HCT116 (cell line): ENCODE measurements around the gene UBAC2.

Source experiments
- CEBPB ChIP-seq: IDR thresholded peaks from 2 replicates; pipeline ENCODE4 v1.6.1; 2012; ENCODE audit warnings: low read depth
- TF ChIP-seq, protein P1 (sequence below), 3 experiments: fragments of 200-600 bp in 1 of 3; sonication (generic) in 1 of 3; IDR thresholded peaks in 2 of 3; conservative IDR thresholded peaks in 1 of 3; 2 replicates each; pipeline ENCODE4 v1.5.1; 2012 to 2017; ENCODE audit warnings: low read depth in 2 of 3, low read length in 2 of 3, antibody characterized with exemption in 1 of 3, borderline replicate concordance in 1 of 3, control low read depth in 1 of 3, mild to moderate bottlenecking in 1 of 3, mixed read lengths in 1 of 3, mixed run types in 1 of 3, moderate library complexity in 1 of 3; ENCODE audit not compliant: insufficient read depth in 1 of 3

GRCh38 chr13:99347911-99348451 lies 147.3 kb downstream of the UBAC2 start:
- TF ChIP-seq, protein P1, sequence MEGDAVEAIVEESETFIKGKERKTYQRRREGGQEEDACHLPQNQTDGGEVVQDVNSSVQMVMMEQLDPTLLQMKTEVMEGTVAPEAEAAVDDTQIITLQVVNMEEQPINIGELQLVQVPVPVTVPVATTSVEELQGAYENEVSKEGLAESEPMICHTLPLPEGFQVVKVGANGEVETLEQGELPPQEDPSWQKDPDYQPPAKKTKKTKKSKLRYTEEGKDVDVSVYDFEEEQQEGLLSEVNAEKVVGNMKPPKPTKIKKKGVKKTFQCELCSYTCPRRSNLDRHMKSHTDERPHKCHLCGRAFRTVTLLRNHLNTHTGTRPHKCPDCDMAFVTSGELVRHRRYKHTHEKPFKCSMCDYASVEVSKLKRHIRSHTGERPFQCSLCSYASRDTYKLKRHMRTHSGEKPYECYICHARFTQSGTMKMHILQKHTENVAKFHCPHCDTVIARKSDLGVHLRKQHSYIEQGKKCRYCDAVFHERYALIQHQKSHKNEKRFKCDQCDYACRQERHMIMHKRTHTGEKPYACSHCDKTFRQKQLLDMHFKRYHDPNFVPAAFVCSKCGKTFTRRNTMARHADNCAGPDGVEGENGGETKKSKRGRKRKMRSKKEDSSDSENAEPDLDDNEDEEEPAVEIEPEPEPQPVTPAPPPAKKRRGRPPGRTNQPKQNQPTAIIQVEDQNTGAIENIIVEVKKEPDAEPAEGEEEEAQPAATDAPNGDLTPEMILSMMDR (IDR thresholded peaks at IDR 0.05 in 2 of 3, conservative IDR thresholded peaks at IDR 0.05 in 1 of 3; ENCODE audit: borderline replicate concordance in 1 of 3, insufficient read depth in 1 of 3, low read depth in 2 of 3, low read length in 2 of 3) = no peak
- TF ChIP-seq CEBPB = no peak
